ENCODE measurements around the gene TMEM119.

TMEM119 gene

GRCh38 chr12:108608616-108609015 is 10.7 kb upstream of the TMEM119 start:
- TF ChIP-seq POLR2AphosphoS5 (IDR thresholded peaks at IDR 0.05; ENCODE audit: low read depth), result no peak
- TF ChIP-seq REST (IDR thresholded peaks at IDR 0.05; ENCODE audit: insufficient replicate concordance, low read depth), result no peak
- TF ChIP-seq CTCF (IDR thresholded peaks at IDR 0.05; ENCODE audit: insufficient read depth, low read length), result no peak
- TF ChIP-seq GABPA (IDR thresholded peaks at IDR 0.05; ENCODE audit: low read depth), result no peak
- no peak for TF ChIP-seq SPI1 (IDR thresholded peaks at IDR 0.05; ENCODE audit: borderline replicate concordance, low read depth)
- H3K27ac ChIP-seq (replicated peaks), result no peak overlapping the region
- no peak for DNase-seq (ENCODE audit: low read depth in 1 of 2, low spot score in 1 of 2)
- no peak overlapping the region for H3K4me3 ChIP-seq (replicated peaks; ENCODE audit: insufficient read depth, low read length)
- no peaks in the 10 kb centered on the region for H3K27me3 ChIP-seq (ENCODE audit: insufficient read depth, poor library complexity, severe bottlenecking)

GRCh38 chr12:108607981-108608600 is 10.2 kb upstream of the TMEM119 start:
- TF ChIP-seq SPI1 (IDR thresholded peaks at IDR 0.05; ENCODE audit: borderline replicate concordance, low read depth), result no peak
- TF ChIP-seq CTCF (IDR thresholded peaks at IDR 0.05; ENCODE audit: insufficient read depth, low read length), result no peak
- no peak for TF ChIP-seq GABPA (IDR thresholded peaks at IDR 0.05; ENCODE audit: low read depth)
- TF ChIP-seq REST (IDR thresholded peaks at IDR 0.05; ENCODE audit: insufficient replicate concordance, low read depth), result no peak
- no peak for TF ChIP-seq POLR2AphosphoS5 (IDR thresholded peaks at IDR 0.05; ENCODE audit: low read depth)
- no peak overlapping the region for H3K27ac ChIP-seq (replicated peaks)
- no peaks in the 10 kb centered on the region for H3K27me3 ChIP-seq (ENCODE audit: insufficient read depth, poor library complexity, severe bottlenecking)
- no peak for DNase-seq (ENCODE audit: low read depth in 1 of 2, low spot score in 1 of 2)
- H3K4me3 ChIP-seq (replicated peaks; ENCODE audit: insufficient read depth, low read length), result no peak overlapping the region

GRCh38 chr12:108606492-108606891 is 8.6 kb upstream of the TMEM119 start:
- no peak overlapping the region for H3K27ac ChIP-seq (replicated peaks)
- H3K27me3 ChIP-seq (ENCODE audit: insufficient read depth, poor library complexity, severe bottlenecking), result no peaks in the 10 kb centered on the region
- TF ChIP-seq CTCF (IDR thresholded peaks at IDR 0.05; ENCODE audit: insufficient read depth, low read length) (no peak), GABPA (IDR thresholded peaks at IDR 0.05; ENCODE audit: low read depth) (no peak), SPI1 (IDR thresholded peaks at IDR 0.05; ENCODE audit: borderline replicate concordance, low read depth) (no peak), REST (IDR thresholded peaks at IDR 0.05; ENCODE audit: insufficient replicate concordance, low read depth) (no peak), POLR2AphosphoS5 (IDR thresholded peaks at IDR 0.05; ENCODE audit: low read depth) (no peak)
- DNase-seq (ENCODE audit: low read depth in 1 of 2, low spot score in 1 of 2), result no peak
- no peak overlapping the region for H3K4me3 ChIP-seq (replicated peaks; ENCODE audit: insufficient read depth, low read length)
